Upper lobe of left lung (tissue), 6 donors: ENCODE data around the gene CRYBB1. TPM values are rescaled to one million over a fixed set of nuclear protein-coding genes. Genes with fewer than 3 reads are reported as not detected.
"Not testable (repeated sequence)": the region's sequence is repeated elsewhere in the genome, so short reads cannot be mapped to it uniquely, and the experiment has no call there.

ENCODE experiments used
- ATAC-seq, 2 donors: fragments of 200-7000 bp; cut with Tn5 transposase; one replicate each; pipeline ENCODE4 v1.9.1; 2022; ENCODE audit warnings: mild to moderate bottlenecking in 2 of 2, moderate library complexity in 2 of 2; ENCODE audit not compliant: low FRiP score in 2 of 2
- DNase-seq, 2 donors: peaks; one replicate each; pipeline ENCODE4 v3.0.0-alpha.2; 2019 to 2020
- H3K27ac ChIP-seq, 4 donors: fragments of 200-600 bp; sonication (generic); one replicate each; pipeline ENCODE4 v1.5.1; 2016 to 2019
- H3K27me3 ChIP-seq, 4 donors: fragments of 200-600 bp; sonication (generic); one replicate each; pipeline ENCODE4 v1.5.1; 2017 to 2019
- H3K36me3 ChIP-seq, 4 donors: fragments of 200-600 bp; sonication (generic); one replicate each; pipeline ENCODE4 v1.5.1; 2016 to 2019
- H3K4me1 ChIP-seq, 4 donors: fragments of 200-600 bp; sonication (generic); one replicate each; pipeline ENCODE4 v1.5.1; 2018 to 2019
- H3K4me3 ChIP-seq, 4 donors: fragments of 200-600 bp; sonication (generic); one replicate each; pipeline ENCODE4 v1.5.1; 2017 to 2019; ENCODE audit warnings: mild to moderate bottlenecking in 2 of 4, moderate library complexity in 1 of 4
- H3K9me3 ChIP-seq, 4 donors: fragments of 200-600 bp; sonication (generic); one replicate each; pipeline ENCODE4 v1.5.1; 2018 to 2019
- CTCF ChIP-seq, 6 experiments: fragments of 450-650 bp in 4 of 6; fragments of 200-600 bp in 2 of 6; sonication (generic) in 2 of 6; IDR thresholded peaks; one replicate each; pipeline ENCODE4 v1.5.1; 2016 to 2019; ENCODE audit warnings: antibody characterized with exemption in 6 of 6
- EP300 ChIP-seq, 4 donors: sonication (generic); formaldehyde crosslinking; IDR thresholded peaks; one replicate each; pipeline ENCODE4 v1.5.1; 2017; ENCODE audit warnings: antibody characterized with exemption in 4 of 4, control low read depth in 2 of 4
- POLR2A ChIP-seq, 4 donors: fragments of 450-650 bp; IDR thresholded peaks; one replicate each; pipeline ENCODE4 v1.5.1; 2016 to 2017; ENCODE audit warnings: antibody characterized with exemption in 4 of 4, mild to moderate bottlenecking in 2 of 4
- POLR2AphosphoS5 ChIP-seq, 2 donors: sonication (generic); formaldehyde crosslinking; IDR thresholded peaks; one replicate each; pipeline ENCODE4 v1.5.1; 2017; ENCODE audit warnings: antibody characterized with exemption in 2 of 2
- WGBS, 2 donors: methylation state at CpG; one replicate each; pipeline ENCODE4 v1.1.5; 2017 to 2018; 5-methylcytosine and 5-hydroxymethylcytosine counted together
- total RNA-seq, 6 donors: library from RNA; depleted of rRNA in 4 of 6; stranded (reverse); fragments of >200 nt in 4 of 6; gene quantifications; one replicate each; pipeline versions ENCODE4 v1.1.0 to v1.2.1, GENCODE V29; 2016 to 2021
- donor health status: DM: no; HTN: no; CAD: no; lungs with moderate emphysema.
- donor health status: DM: no; HTN: yes; CAD: no; lungs with severe emphysema.

The CRYBB1 gene
- total RNA-seq, 6 donors from 2014 or later = 0.26 to 0.81 TPM; not detected in 4

- Histone ChIP-seq H3K9me3 (no peaks in the 10 kb centered on the region), H3K4me1 (peaks cover 14 to 33% (median 22%) of the 10 kb centered on the region in 4 donors), H3K36me3 (no peaks in the 10 kb centered on the region), H3K27ac (no peak overlapping the region), H3K4me3 (no peak overlapping the region), H3K27me3 (no peaks in the 10 kb centered on the region)
- WGBS, 2 donors = 61 to 63% methylated on average over 2 of the region's 2 CpGs
- ATAC-seq = no peak
- TF ChIP-seq CTCF (IDR thresholded peaks at IDR 0.05) = no peak
- no peak for TF ChIP-seq POLR2AphosphoS5 (IDR thresholded peaks at IDR 0.05)
- no peak for TF ChIP-seq EP300 (IDR thresholded peaks at IDR 0.05)
- no peak for DNase-seq
Measured at GRCh38 chr22:26616650-26617049, 1.2 kb downstream of the CRYBB1 start.

- DNase-seq (no peak), ATAC-seq (no peak)
- H3K4me1 ChIP-seq = peaks cover 14 to 33% (median 22%) of the 10 kb centered on the region in 4 donors
- TF ChIP-seq POLR2AphosphoS5 (IDR thresholded peaks at IDR 0.05) (no peak), POLR2A (IDR thresholded peaks at IDR 0.05) (no peak), CTCF (IDR thresholded peaks at IDR 0.05) (no peak), EP300 (IDR thresholded peaks at IDR 0.05) (no peak)
- H3K27ac ChIP-seq = no peak overlapping the region
- 72 to 78% methylated on average over 11 of the region's 11 CpGs for WGBS, 2 donors
- no peaks in the 10 kb centered on the region for H3K36me3 ChIP-seq
- H3K9me3 ChIP-seq = no peaks in the 10 kb centered on the region
- H3K4me3 ChIP-seq = no peak overlapping the region
- no peaks in the 10 kb centered on the region for H3K27me3 ChIP-seq
Measured at GRCh38 chr22:26615830-26616435, 1.9 kb downstream of the CRYBB1 start.

- Histone ChIP-seq H3K36me3 (no peaks in the 10 kb centered on the region), H3K27ac (no peak overlapping the region), H3K4me3 (no peak overlapping the region), H3K4me1 (peaks cover 14 to 33% (median 22%) of the 10 kb centered on the region in 4 donors), H3K27me3 (no peaks in the 10 kb centered on the region), H3K9me3 (no peaks in the 10 kb centered on the region)
- ATAC-seq = no peak
- WGBS, 2 donors = 40 to 41% methylated on average over 5 of the region's 5 CpGs
- no peak for DNase-seq
- TF ChIP-seq POLR2AphosphoS5 (IDR thresholded peaks at IDR 0.05) (no peak), CTCF (IDR thresholded peaks at IDR 0.05) (no peak), EP300 (IDR thresholded peaks at IDR 0.05) (no peak), POLR2A (IDR thresholded peaks at IDR 0.05) (no peak)
Measured at GRCh38 chr22:26615149-26615548, 2.7 kb downstream of the CRYBB1 start.

GRCh38 chr22:26614322-26614721, 3.5 kb downstream of the CRYBB1 start:
- WGBS, 2 donors = 62 to 70% methylated on average over 14 of the region's 14 CpGs

GRCh38 chr22:26613753-26614152, 4.1 kb downstream of the CRYBB1 start:
- not testable (repeated sequence) for H3K27ac ChIP-seq, H3K36me3 ChIP-seq, ATAC-seq, H3K4me3 ChIP-seq, DNase-seq, H3K27me3 ChIP-seq, H3K9me3 ChIP-seq
- H3K4me1 ChIP-seq = peaks cover 7 to 24% (median 17%) of the 10 kb centered on the region in 4 donors
- WGBS, 2 donors = 28 to 29% methylated on average over 10 of the region's 10 CpGs

More at GRCh38 chr22:26614322-26614721, 3.5 kb downstream of the CRYBB1 start:
- H3K27ac ChIP-seq = no peak overlapping the region
- H3K4me3 ChIP-seq = no peak overlapping the region
- no peak for ATAC-seq
- DNase-seq = no peak
- no peaks in the 10 kb centered on the region for H3K36me3 ChIP-seq
- no peaks in the 10 kb centered on the region for H3K9me3 ChIP-seq
- peaks cover 10 to 27% (median 19%) of the 10 kb centered on the region in 4 donors for H3K4me1 ChIP-seq
- no peak for TF ChIP-seq POLR2AphosphoS5 (IDR thresholded peaks at IDR 0.05)
- TF ChIP-seq EP300 (IDR thresholded peaks at IDR 0.05) = no peak
- no peak for TF ChIP-seq POLR2A (IDR thresholded peaks at IDR 0.05)
- no peak for TF ChIP-seq CTCF (IDR thresholded peaks at IDR 0.05)
- H3K27me3 ChIP-seq = no peaks in the 10 kb centered on the region
